MCF 10A (cell line): ENCODE data around the gene TRIM14. TPM values are rescaled to one million over a fixed set of nuclear protein-coding genes. Genes with fewer than 3 reads are reported as not detected.

Experiments
- BruUV-seq: library from RNA; stranded (reverse); fragments of 400-500 nt; replicated peaks from 2 replicates; lab custom pipeline; 2021; lab: Mats Ljungman, UMichigan
- CTCF ChIA-PET: fragments of 300-600 bp; sonication (Branson Sonifier 250); formaldehyde crosslinking; extraction: SDS; loops from one replicate; lab custom pipeline; 2021; ENCODE audit warnings: antibody characterized with exemption, inconsistent platforms; lab: Yijun Ruan, JAX
- POLR2A ChIA-PET: fragments of 300-600, 350-650 bp; sonication (Branson Sonifier 250); formaldehyde crosslinking; extraction: SDS; loops from one replicate; lab custom pipeline; 2020; ENCODE audit warnings: antibody characterized with exemption, inconsistent platforms; lab: Yijun Ruan, JAX
- DNase-seq: peaks from one replicate; pipeline ENCODE4 v3.0.0-alpha.2; 2018; ENCODE audit not compliant: unreplicated experiment
- H3K27ac Mint-ChIP-seq: one replicate; pipeline ENCODE4 v1.8.0; 2022; ENCODE audit warnings: mild to moderate bottlenecking, low read depth, mixed read lengths; ENCODE audit not compliant: unreplicated experiment
- H3K27me3 Mint-ChIP-seq: one replicate; pipeline ENCODE4 v1.8.0; 2022; ENCODE audit warnings: mixed read lengths; ENCODE audit not compliant: insufficient read depth, unreplicated experiment
- H3K36me3 Mint-ChIP-seq: one replicate; pipeline ENCODE4 v1.8.0; 2022; ENCODE audit warnings: mild to moderate bottlenecking, moderate library complexity, mixed read lengths; ENCODE audit not compliant: insufficient read depth, unreplicated experiment
- H3K4me1 Mint-ChIP-seq: one replicate; pipeline ENCODE4 v1.8.0; 2022; ENCODE audit warnings: mixed read lengths; ENCODE audit not compliant: insufficient read depth, unreplicated experiment
- H3K4me3 Mint-ChIP-seq: one replicate; pipeline ENCODE4 v1.8.0; 2022; ENCODE audit warnings: mild to moderate bottlenecking, moderate library complexity, mixed read lengths; ENCODE audit not compliant: unreplicated experiment
- H3K9me3 Mint-ChIP-seq: one replicate; pipeline ENCODE4 v1.8.0; 2022; ENCODE audit warnings: mixed read lengths; ENCODE audit not compliant: unreplicated experiment
- CTCF ChIP-seq: fragments of 200-600 bp; IDR thresholded peaks from one replicate; pipeline ENCODE4 v1.8.0; 2022; ENCODE audit warnings: antibody characterized with exemption, mild to moderate bottlenecking; ENCODE audit not compliant: unreplicated experiment
- intact Hi-C: fragments of 100-400 bp; cut with micrococcal nuclease; formaldehyde crosslinking; loops from 2 replicates; pipeline ENCODE4 v1.14.1; 2022
- total RNA-seq: library from RNA; stranded (reverse); gene quantifications from 2 replicates; pipeline ENCODE4 v1.2.3, GENCODE V29; 2022

TRIM14 gene
- total RNA-seq, 1 experiment from 2014 or later = 17.9 TPM

GRCh38 chr9:98140503-98140902, 21.5 kb upstream of the TRIM14 start:
- Mint-ChIP-seq H3K9me3 (no peaks in the 10 kb centered on the region), H3K27ac (no peak overlapping the region), H3K4me3 (no peak overlapping the region), H3K4me1 (peaks cover 18% of the 10 kb centered on the region), H3K27me3 (no peaks in the 10 kb centered on the region), H3K36me3 (peaks cover 4% of the 10 kb centered on the region)
- DNase-seq = no peak
- ChIA-PET CTCF (interaction anchor here (0.9 kb wide), 1 partner anchor 12 kb away, joined by 3 read pairs; no protein-coding TSS in a partner anchor), POLR2A (interaction anchor here (4.5 kb wide), 1 partner anchor 19 kb away, joined by 21 read pairs; no protein-coding TSS in a partner anchor)
- intact Hi-C loops = loop anchor here (10.0 kb wide), 1 partner anchor 54 kb away; the partner anchor contains the start of gene CORO2A
- TF ChIP-seq CTCF = no peak
- no TSS peak for BruUV-seq

GRCh38 chr9:98136489-98136888, 17.5 kb upstream of the TRIM14 start:
- POLR2A ChIA-PET = no interaction called here
- H3K36me3 Mint-ChIP-seq = peaks cover 4% of the 10 kb centered on the region
- intact Hi-C loops = no loop called here
- TF ChIP-seq CTCF = no peak
- H3K9me3 Mint-ChIP-seq = no peaks in the 10 kb centered on the region
- no peak overlapping the region for H3K4me3 Mint-ChIP-seq
- H3K27me3 Mint-ChIP-seq = no peaks in the 10 kb centered on the region
- H3K27ac Mint-ChIP-seq = no peak overlapping the region
- CTCF ChIA-PET = interaction anchor here (0.7 to 1.0 kb wide), 2 partner anchors 63 to 69 kb away, joined by 3 to 4 read pairs; no protein-coding TSS in a partner anchor
- DNase-seq = no peak
- no peaks in the 10 kb centered on the region for H3K4me1 Mint-ChIP-seq
- no TSS peak for BruUV-seq

- no peak for TF ChIP-seq CTCF
- DNase-seq = no peak
- no peaks in the 10 kb centered on the region for H3K9me3 Mint-ChIP-seq
- H3K27ac Mint-ChIP-seq = no peak overlapping the region
- no TSS peak for BruUV-seq
- H3K36me3 Mint-ChIP-seq = peaks cover 4% of the 10 kb centered on the region
- no peaks in the 10 kb centered on the region for H3K27me3 Mint-ChIP-seq
- no peaks in the 10 kb centered on the region for H3K4me1 Mint-ChIP-seq
- no peak overlapping the region for H3K4me3 Mint-ChIP-seq
- ChIA-PET POLR2A (no interaction called here), CTCF (no interaction called here)
- intact Hi-C loops = no loop called here
Observed at GRCh38 chr9:98135938-98136337, 16.9 kb upstream of the TRIM14 start.

GRCh38 chr9:98135558-98135934, 16.5 kb upstream of the TRIM14 start:
- no peaks in the 10 kb centered on the region for H3K4me1 Mint-ChIP-seq
- H3K27me3 Mint-ChIP-seq = no peaks in the 10 kb centered on the region
- no peak for DNase-seq
- peaks cover 5% of the 10 kb centered on the region for H3K36me3 Mint-ChIP-seq
- intact Hi-C loops = no loop called here
- CTCF ChIA-PET = no interaction called here
- no peak overlapping the region for H3K27ac Mint-ChIP-seq
- POLR2A ChIA-PET = interaction anchor here (0.6 kb wide), 1 partner anchor 441 kb away, joined by 3 read pairs; no protein-coding TSS in a partner anchor
- BruUV-seq = no TSS peak
- no peak overlapping the region for H3K4me3 Mint-ChIP-seq
- H3K9me3 Mint-ChIP-seq = no peaks in the 10 kb centered on the region
- TF ChIP-seq CTCF = no peak
